Peyer's patch (tissue), 4 donors: Measurements from ENCODE around the gene NT5C3B.
A peak's percentile ranks its signal among the peaks of the same experiment; 100 is the strongest.

Source experiments
- CTCF ChIP-seq, 6 experiments: fragments of 450-650 bp in 4 of 6; fragments of 200-600 bp in 2 of 6; sonication (generic) in 1 of 6; IDR thresholded peaks; one replicate each; pipeline ENCODE4 v1.5.1; 2017 to 2019; ENCODE audit warnings: antibody characterized with exemption in 6 of 6, mild to moderate bottlenecking in 3 of 6, moderate library complexity in 1 of 6
- POLR2A ChIP-seq, 2 donors: fragments of 450-650 bp; IDR thresholded peaks; one replicate each; pipeline ENCODE4 v1.5.1; 2017; ENCODE audit warnings: antibody characterized with exemption in 2 of 2, mild to moderate bottlenecking in 2 of 2, moderate library complexity in 2 of 2

DNA sequence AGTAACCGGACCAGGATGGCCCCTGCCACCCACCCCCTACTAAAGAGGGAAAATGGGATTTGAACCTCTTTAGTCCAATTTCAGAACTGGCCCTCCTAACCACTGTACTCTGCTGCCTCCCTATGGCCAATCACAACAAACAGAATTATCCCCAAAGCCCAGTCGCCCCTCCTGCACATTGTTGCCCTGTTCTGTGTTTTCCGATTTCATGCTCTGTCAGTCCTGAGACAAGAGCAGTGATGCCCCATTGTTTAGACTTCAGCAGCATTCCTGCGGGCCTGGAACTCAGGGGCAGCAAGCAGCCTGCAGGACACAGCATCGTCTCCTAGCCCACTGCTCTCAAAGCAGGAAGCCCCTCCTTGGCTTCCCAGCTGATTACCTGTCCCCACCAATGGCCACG lies 49.7 kb upstream of the NT5C3B start:
- TF ChIP-seq CTCF (IDR thresholded peaks at IDR 0.05) (peak in 1 of 6 experiments; percentile 28), POLR2A (IDR thresholded peaks at IDR 0.05) (no peak)
